ENCODE results near the gene VAMP1.

Gene VAMP1

GRCh38 chr12:6425590-6426531, 44.6 kb downstream of the VAMP1 start:
- FAIRE-seq = no peak

GRCh38 chr12:6424866-6425265, 45.6 kb downstream of the VAMP1 start:
- DNase-seq (ENCODE audit: low spot score) (no peak), FAIRE-seq (no peak)

More at GRCh38 chr12:6425590-6426531, 44.6 kb downstream of the VAMP1 start:
- no peak for DNase-seq (ENCODE audit: low spot score)

GRCh38 chr12:6424008-6424347, 46.5 kb downstream of the VAMP1 start:
- DNase-seq (ENCODE audit: low spot score) (no peak), FAIRE-seq (no peak)

- FAIRE-seq (peak; percentile 91), DNase-seq (ENCODE audit: low spot score) (peak; percentile 94)
These were observed 47.0 kb downstream of the VAMP1 start for GRCh38 chr12:6423267-6424007.

DNA sequence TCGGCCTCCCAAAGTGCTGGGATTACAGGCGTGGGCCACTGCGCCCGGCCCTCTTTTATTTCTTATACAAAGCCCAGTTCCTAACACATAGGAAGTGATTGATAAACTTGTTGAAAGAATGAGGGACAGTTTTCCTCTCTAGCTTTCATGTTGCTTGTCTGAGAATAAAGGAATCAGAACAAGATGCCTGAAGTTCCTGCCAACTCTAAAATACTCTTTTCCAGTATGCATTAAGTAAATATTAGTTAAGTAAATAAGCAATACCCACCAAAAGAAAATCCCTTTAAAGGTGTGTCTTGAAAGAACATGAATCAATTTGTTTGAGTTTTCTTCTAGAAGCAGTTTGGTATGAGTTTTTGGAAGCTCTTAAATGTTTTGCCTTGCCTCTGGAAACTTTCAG, 50.1 kb downstream of the VAMP1 start:
- DNase-seq (ENCODE audit: low spot score) = no peak
- no peak for FAIRE-seq

DNA sequence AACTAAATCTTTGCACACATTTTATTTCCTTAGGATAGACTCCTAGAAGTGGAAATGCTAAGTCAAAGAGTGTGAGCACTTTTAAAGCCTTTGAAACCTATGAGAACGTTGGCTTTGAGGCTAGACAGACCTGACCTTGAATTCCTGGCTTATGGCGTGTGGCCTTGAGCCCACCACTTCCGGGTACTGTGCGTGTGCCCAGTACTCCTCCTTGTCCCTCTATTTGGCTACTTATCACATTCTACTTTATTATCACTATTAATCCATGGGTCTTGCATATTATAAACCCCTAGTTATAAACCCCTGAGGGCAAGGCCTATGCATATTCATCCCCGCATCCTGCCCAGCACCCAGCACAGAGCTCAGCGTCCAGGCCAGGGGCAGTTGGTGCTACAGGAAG, 51.7 kb downstream of the VAMP1 start:
- FAIRE-seq (no peak), DNase-seq (ENCODE audit: low spot score) (no peak)

DNA sequence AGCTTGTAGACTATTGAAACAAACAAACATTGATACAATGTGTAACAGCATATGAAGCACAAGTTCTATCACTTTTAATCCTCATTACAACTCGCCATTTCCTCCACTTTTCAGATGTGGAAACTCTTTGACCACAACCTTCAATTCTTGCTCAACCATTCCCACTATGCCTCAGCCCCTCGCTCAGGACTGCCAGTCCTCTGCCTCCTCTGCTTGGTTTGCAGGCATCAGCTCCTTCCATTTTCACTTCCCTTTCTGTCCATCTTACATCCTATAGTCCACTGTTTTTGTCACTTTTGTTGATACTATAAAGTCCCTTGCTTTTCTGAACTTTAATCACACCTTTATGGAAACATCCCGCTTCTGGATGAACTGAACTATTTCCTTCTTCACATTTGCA, 53.9 kb downstream of the VAMP1 start:
- FAIRE-seq = no peak
- DNase-seq (ENCODE audit: low spot score) = no peak
